Measurements from ENCODE around the gene PIN1. TPM values are rescaled to one million over a fixed set of nuclear protein-coding genes. Genes with fewer than 3 reads are reported as not detected.
"Not testable (repeated sequence)": the region's sequence is repeated elsewhere in the genome, so short reads cannot be mapped to it uniquely, and the experiment has no call there.

Gene PIN1
- total RNA-seq, 4 donors from 2014 or later: 67.8 to 97.7 (median 79.6) TPM

DNA sequence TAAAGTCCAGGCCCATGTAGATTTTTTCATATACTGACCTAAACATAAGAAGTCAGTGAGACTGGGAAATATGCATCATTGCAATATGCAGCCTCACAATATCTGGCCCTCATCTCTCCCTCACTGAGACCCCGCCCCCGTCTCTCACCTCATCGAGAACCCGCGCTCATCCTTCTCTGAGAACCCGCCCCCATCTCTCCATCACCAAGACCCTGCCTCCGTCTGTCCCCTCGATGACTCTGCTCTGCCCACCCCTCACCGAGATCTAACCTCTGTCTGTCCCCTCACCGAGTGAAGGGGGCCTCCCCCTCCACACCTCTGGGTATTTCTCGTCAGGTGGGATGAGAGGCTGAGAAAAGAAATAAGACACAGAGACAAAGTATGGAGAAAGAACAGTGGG, 46.1 kb upstream of the PIN1 start:
- 85 to 88% methylated on average over 11 of the region's 11 CpGs for WGBS, 2 donors
- DNase-seq (ENCODE audit: low spot score in 2 of 2): no peak
- TF ChIP-seq, protein P1, sequence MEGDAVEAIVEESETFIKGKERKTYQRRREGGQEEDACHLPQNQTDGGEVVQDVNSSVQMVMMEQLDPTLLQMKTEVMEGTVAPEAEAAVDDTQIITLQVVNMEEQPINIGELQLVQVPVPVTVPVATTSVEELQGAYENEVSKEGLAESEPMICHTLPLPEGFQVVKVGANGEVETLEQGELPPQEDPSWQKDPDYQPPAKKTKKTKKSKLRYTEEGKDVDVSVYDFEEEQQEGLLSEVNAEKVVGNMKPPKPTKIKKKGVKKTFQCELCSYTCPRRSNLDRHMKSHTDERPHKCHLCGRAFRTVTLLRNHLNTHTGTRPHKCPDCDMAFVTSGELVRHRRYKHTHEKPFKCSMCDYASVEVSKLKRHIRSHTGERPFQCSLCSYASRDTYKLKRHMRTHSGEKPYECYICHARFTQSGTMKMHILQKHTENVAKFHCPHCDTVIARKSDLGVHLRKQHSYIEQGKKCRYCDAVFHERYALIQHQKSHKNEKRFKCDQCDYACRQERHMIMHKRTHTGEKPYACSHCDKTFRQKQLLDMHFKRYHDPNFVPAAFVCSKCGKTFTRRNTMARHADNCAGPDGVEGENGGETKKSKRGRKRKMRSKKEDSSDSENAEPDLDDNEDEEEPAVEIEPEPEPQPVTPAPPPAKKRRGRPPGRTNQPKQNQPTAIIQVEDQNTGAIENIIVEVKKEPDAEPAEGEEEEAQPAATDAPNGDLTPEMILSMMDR (IDR thresholded peaks at IDR 0.05): no peak
- TF ChIP-seq POLR2A (IDR thresholded peaks at IDR 0.05): no peak
- intact Hi-C loops (cut with DNase I; ENCODE audit: low total_unique reads): loop anchor here (10.0 kb wide), 2 partner anchors 194 to 584 kb away; no protein-coding TSS in a partner anchor
- no peak overlapping the region for H3K4me3 ChIP-seq (ENCODE audit: low read depth, poor library complexity, severe bottlenecking)

DNA sequence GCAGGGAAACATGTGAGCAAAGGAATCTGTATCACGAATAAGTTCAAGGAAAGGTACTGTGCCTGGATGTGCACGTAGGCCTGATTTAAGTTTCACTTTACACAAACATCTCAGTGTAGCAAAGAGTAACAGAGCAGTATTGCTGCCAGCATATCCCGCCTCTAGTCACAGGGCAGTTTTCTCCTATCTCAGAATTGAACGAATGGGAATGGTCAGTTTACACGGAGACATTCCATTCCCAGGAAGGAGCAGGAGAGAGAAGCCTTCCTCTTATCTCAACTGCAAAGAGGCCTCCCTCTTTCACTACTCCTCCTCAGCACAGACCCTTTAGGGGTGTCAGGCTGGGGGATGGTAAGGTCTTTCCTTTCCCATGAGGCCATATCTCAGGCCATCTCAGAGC, 45.5 kb upstream of the PIN1 start:
- intact Hi-C loops (cut with DNase I; ENCODE audit: low total_unique reads): loop anchor here (10.0 kb wide), 2 partner anchors 195 to 585 kb away; no protein-coding TSS in a partner anchor
- H3K4me3 ChIP-seq (ENCODE audit: low read depth, poor library complexity, severe bottlenecking); DNase-seq (ENCODE audit: low spot score in 2 of 2): not testable (repeated sequence)
- 62 to 66% methylated on average over 5 of the region's 5 CpGs for WGBS, 2 donors

DNA sequence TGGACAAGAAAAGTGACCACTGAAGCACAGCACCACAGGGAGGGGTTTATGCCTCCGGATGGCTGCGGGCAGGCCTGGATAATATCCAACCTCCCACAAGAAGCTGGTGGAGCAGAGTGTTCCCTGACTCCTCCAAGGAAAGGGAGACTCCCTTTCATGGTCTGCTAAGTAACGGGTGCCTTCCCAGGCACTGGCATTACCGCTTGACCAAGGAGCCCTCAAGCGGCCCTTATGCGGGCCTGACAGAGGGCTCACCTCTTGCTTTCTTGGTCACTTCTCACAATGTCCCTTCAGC, 44.1 kb upstream of the PIN1 start:
- intact Hi-C loops (cut with DNase I; ENCODE audit: low total_unique reads); H3K4me3 ChIP-seq (ENCODE audit: low read depth, poor library complexity, severe bottlenecking); DNase-seq (ENCODE audit: low spot score in 2 of 2): not testable (repeated sequence)
- WGBS, 2 donors: 81 to 82% methylated on average over 6 of the region's 6 CpGs

DNA sequence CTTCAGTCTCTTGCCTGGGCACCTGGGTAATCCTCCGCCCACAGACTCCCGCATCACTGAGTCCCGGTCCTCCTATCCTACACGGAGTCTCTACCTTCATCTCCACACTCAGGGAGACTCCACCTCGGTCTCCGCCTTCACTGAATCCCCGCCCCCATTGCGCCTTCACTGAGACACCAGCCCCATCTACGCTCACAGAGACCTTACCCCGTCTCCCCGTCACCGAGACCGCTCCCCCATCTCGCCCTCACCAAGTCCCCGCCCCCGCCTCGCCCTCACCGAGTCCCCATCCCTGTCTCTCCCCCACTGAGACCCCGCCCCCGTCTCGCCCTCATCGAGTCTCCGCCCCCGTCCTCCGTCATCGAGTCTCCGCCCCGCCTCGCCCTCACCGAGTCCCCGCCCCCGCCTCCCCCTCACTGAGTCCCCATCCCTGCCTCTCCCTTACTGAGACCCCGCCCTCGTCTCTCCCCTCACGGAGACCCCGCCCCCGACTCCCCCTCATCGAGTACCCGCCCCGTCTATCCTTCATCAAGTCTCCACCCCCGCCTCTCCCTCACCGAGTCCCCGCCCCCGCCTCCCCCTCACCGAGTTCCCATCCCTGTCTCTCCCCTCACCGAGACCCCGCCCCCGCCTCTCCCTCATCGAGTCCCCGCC, 43.4 kb upstream of the PIN1 start:
- peak; percentile 97 to 99 for DNase-seq (ENCODE audit: low spot score in 2 of 2)
- 2 to 3% methylated on average over 40 to 48 of the region's 50 CpGs for WGBS, 2 donors
- intact Hi-C loops (cut with DNase I; ENCODE audit: low total_unique reads): no loop called here
- H3K4me3 ChIP-seq (ENCODE audit: low read depth, poor library complexity, severe bottlenecking): peak overlapping the region; percentile 45
- TF ChIP-seq POLR2A (IDR thresholded peaks at IDR 0.05): no peak
- TF ChIP-seq, protein P1 (IDR thresholded peaks at IDR 0.05): no peak

DNA sequence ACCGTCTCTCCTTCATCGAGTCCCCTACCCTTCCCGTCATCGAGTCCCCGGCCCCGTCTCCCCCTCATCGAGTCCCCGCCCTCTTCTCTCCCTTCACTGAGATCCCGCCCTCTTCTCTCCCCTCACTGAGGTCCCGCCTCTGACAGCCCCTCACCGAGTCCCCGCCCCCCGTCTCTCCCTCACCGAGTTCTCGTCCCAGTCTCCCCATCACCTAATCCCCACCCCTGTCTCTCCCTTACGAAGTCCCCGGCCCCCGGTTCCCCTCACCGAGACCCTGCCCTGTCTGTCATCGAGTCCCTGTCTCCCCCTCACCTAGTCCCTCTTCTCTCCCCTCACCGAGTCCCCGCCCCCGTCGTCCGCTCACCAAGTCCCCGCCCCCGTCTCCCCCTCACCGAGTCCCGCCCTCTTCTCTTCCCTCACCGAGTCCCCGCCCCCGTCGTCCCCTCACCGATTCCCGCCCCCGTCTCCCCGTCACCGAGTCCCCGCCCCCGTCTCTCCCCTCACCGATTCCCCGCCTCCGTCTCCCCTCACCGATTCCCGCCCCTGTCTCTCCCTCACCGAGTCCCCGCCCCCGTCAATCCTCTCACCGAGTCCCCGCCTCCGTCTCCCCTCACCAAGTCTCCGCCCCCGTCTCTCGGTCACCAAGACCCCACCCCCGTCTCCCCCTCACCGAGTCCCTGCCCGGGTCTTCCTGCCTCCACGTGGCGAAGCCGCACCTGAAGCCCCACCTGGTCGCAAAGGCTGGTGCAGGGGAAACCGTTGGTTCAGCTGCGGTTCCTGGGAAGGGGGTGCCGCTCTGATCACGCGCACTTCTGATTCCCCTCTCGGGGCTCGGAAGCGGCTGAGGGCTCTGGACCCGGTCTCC, 42.7 kb upstream of the PIN1 start:
- TF ChIP-seq, protein P1 (IDR thresholded peaks at IDR 0.05): no peak
- TF ChIP-seq POLR2A (IDR thresholded peaks at IDR 0.05): no peak
- DNase-seq (ENCODE audit: low spot score in 2 of 2): peak; percentile 93 to 98
- intact Hi-C loops (cut with DNase I; ENCODE audit: low total_unique reads): no loop called here
- WGBS, 2 donors: 1 to 4% methylated on average over 57 to 61 of the region's 70 CpGs
- H3K4me3 ChIP-seq (ENCODE audit: low read depth, poor library complexity, severe bottlenecking): peak overlapping the region; percentile 75

DNA sequence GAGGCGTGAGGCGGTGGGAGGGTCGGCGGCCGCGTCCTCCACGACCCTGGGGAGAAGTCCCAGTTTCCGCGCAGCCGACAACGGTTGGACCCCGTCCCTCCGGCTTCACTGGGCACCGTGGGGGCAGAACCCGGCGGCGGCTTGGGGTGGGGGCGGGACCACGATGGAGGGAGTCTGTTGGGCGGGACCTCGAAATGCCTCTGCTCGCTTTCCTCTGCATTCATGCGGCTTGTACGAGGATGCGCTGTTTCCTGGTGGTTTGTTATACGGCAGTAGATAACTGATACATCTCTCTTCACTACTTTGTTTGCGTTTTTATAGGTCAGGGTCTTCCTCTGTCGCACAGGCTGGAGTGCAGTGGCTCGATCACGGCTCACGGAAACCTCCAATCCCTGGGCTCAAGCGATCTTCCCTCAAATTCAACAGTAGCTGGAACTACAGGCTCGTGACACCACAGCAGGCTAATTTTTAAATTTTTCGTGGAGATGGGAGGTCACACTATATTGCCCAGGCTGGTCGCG, 42.0 kb upstream of the PIN1 start:
- H3K4me3 ChIP-seq (ENCODE audit: low read depth, poor library complexity, severe bottlenecking): peak overlapping the region; percentile 75
- peak; percentile 55 to 95 for DNase-seq (ENCODE audit: low spot score in 2 of 2)
- intact Hi-C loops (cut with DNase I; ENCODE audit: low total_unique reads): no loop called here
- WGBS, 2 donors: 17 to 22% methylated on average over 26 to 36 of the region's 36 CpGs
- TF ChIP-seq, protein P1 (IDR thresholded peaks at IDR 0.05): no peak
- no peak for TF ChIP-seq POLR2A (IDR thresholded peaks at IDR 0.05)
